ENCODE results near the gene MLPH.

Gene MLPH, protein sequence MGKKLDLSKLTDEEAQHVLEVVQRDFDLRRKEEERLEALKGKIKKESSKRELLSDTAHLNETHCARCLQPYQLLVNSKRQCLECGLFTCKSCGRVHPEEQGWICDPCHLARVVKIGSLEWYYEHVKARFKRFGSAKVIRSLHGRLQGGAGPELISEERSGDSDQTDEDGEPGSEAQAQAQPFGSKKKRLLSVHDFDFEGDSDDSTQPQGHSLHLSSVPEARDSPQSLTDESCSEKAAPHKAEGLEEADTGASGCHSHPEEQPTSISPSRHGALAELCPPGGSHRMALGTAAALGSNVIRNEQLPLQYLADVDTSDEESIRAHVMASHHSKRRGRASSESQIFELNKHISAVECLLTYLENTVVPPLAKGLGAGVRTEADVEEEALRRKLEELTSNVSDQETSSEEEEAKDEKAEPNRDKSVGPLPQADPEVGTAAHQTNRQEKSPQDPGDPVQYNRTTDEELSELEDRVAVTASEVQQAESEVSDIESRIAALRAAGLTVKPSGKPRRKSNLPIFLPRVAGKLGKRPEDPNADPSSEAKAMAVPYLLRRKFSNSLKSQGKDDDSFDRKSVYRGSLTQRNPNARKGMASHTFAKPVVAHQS

DNA sequence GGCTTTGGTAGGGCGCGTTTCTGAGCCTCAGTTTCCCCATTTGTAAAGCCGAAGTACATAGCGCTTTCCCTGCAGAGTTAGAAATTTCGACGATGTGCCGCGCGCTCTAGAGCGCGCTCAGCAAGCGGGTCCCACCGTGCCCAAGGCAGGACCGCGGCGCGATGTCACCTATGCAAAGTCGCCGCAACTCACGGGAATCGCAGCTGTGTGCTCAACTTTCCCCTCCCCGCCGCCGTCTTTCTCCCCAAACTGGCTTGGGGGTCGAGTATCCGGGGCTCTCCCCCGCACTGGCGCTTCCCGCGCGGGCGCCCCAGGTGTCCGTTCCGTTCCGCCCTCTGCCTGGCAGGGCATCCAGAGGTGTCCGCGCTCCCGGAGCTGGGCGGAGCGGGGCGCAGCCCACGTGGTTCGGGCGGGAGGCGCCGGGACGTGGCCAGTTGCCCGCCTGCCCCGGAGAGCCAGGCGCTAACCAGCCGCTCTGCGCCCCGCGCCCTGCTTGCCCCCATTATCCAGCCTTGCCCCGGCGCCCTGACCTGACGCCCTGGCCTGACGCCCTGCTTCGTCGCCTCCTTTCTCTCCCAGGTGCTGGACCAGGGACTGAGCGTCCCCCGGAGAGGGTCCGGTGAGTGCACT, at the start of gene MLPH:
TSS of gene MLPH (plus strand) at position 433 of the 630 bp plus-strand sequence. CDS start 6,176 bp downstream, outside the sequence.
- DNase-seq (ENCODE audit: low spot score), result no peak

DNA sequence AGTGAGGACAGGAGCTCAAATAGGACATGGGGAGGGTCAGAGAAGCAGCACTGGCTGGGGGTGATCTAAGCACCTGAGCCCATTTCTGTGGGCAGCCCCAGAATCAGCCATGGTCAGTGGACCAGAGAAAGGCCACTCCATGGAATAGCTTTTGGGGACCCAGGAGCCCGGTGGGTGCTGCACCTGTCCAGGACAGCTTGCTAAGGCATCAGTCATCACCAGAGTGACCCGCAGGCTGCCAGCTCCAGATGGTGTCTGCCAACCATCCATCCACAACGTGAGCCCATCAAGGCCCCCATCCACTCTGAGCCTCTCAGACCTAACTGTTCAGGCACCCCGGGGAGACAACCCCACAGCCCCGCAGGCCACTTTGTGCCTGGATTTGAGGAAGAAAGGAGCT, 49.5 kb upstream of the MLPH start:
- DNase-seq (ENCODE audit: low spot score), result no peak

DNA sequence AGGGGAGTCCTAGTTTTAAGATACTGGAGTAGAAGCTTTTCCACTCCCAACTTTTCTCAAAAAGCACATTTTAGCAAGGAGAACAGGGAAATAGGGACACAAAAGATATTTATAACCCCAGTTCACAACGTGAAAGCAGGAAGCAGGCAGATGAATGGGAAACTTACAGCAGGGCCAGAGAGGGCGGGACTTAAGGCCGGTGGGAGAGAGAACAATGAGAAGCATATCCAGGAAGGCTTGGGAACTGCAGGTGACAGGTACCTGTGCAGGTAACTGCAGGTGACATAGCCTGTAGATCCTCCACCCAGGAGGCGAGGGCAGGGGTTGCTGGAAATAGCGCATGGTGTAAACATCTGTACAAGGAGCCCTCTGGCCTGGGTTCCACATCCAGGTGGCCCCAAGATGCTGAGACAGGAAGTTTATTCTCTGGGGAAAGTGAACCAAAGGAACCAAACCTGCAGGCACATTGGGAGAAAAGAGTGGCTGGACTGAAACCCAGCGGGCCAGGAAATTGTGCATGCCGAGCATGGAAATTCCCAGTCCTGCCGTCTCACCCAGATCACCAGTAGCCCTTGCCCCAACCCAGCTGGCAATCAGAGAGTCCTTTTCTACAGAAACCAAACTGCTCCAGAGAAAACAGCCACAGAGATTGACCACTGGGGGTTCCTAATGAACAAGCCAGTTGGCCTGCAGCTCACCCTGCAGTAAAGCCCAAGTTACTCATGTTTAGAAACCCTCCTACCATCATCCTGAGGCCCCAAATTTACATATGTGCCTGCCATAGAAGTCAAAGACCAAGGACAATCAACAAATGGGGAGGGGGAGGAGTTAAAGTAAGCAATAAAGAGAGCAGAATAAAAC, 48.7 kb upstream of the MLPH start:
- DNase-seq (ENCODE audit: low spot score), result no peak

DNA sequence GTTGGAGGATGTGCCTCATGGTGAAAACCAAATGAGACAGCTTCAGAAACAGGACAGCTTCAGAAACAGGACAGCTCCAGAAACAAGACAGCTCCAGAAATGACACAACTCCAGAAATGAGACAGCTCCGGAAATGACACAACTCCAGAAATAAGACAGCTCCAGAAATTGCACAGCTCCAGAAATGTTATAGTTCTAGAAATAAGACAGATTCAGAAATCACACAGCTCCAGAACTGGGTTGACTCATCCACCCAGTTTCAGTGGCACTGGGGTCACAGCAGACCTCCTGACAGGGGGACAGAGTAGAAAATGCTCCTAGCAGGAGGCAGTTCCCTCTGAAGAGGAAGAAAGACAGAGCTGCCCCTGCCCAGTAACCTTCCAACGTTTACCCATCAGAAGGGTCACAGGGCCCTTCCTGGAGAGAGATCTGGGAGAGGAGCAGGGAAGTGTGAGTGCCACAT, 46.2 kb upstream of the MLPH start:
- no peak for DNase-seq (ENCODE audit: low spot score)

DNA sequence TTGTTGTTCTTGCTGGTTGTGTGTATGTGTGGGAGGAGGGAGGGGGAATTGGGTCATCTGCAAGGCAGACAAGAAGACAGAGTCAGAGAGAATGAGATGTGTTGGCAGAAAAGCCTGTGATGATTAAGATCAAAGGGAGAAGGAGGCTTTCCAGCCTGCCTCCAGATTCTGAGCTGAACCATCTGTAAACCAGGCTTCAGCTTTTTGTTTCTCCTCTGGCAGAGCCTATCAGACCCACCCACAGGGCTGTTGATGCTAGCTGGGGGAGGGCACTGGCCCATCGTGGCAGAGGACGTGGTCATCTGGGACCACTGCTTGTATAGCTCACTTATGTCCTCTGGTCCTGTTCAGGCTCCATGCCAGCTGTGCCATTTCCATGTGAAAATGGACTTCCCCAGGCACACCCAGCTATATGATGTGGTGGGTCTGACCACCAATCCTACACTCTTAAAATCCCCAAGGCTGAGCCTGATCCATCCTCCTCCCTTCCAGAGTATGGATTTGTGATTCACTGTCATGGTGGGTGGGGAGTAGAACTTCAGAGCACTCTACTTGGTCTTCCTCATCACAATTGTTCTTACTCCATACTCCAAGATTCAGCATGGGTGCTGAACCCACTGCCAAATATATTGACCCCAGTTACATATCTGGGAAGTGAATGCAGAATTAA, 45.3 kb upstream of the MLPH start:
- peak; percentile 40 for DNase-seq (ENCODE audit: low spot score)

DNA sequence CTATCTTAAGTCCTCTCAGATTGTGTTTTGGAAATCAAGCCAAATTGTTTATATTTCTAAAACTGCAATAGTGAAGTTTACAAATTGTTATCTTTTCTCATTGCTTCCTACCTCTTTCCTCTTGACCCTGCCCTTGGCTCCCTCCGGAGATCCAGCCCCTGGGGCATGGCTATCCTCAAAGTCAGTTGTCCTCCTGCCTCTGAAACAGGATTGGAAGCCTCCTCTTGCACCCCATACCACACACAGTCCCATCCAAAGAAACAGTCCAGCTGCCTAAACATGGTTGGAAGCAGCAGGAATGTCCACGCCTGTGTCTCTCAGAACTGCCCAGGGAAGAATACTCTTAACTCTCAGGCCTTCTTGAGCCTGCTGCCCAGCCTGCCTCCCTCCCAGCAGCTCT, 43.0 kb upstream of the MLPH start:
- DNase-seq (ENCODE audit: low spot score), result no peak

DNA sequence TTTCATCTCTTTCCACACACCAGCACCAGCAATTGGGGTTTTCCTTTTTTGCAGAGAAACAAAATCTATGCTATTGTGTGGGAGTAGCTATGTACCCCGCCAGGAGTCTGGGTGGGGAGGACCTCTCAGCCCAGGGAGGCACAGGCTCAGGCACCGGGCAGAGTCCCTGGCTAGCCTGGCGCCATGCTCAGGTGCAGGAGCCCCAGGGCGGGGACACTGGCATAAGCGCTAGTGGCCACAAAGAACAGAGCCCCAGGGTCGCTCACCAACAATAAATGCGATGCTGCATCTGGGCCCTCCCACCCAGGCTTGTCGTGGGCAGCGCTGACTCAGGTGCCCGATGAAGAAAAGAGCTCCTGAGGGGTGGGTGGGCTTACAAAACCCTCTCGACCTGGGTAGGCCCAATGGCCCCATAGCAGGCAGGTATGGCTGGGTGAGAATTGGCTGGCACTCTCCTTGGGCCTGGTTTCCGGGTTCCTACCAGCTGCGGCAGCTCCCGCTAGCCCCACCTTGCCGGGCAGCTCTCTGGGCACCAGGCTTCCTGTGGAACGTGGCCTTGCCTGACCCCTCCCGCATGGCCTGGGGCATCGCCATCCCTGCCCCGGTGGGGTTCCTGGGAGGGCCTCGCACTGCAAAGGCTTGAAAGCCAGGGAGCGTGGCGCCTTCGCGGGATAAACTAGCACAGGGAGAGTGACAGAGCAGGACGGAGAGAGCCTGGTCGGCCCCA, 41.3 kb upstream of the MLPH start:
- no peak for DNase-seq (ENCODE audit: low spot score)

DNA sequence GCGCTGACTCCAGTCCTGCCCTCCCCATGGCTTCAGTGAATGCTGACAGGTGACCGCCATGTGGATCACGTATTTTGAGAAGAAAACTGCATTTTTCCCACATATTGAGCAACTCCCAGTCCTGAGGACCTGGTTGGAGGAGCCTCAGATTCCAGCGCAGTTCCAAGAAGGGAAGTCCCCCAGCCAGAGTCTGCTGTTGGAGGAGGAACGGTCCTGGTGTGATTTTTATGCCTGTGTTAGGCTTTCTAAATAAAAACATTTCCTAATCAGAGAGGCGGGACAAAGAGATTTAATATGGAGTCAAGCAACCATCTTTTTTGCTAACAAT, 40.7 kb upstream of the MLPH start:
- no peak for DNase-seq (ENCODE audit: low spot score)

DNA sequence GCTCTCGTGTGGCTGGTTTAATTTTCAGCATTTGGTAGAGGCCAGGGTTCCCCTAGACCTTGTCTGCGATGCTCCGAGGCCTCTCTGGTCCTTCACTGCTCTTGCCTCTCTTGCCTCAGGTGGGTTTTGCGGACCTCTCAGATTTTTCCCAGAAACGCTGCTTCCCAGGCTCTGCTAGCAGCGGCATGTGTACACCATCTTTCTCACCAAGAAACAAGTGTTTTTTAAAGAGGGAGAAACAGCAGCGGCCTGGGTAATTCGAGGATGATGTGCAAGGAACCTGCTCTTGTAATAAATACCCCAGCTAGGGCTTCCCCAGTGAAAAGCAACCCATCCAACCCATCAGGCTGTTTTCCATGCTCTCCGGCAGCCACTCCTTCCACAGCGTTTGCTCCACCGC, 39.6 kb upstream of the MLPH start:
- DNase-seq (ENCODE audit: low spot score), result no peak

DNA sequence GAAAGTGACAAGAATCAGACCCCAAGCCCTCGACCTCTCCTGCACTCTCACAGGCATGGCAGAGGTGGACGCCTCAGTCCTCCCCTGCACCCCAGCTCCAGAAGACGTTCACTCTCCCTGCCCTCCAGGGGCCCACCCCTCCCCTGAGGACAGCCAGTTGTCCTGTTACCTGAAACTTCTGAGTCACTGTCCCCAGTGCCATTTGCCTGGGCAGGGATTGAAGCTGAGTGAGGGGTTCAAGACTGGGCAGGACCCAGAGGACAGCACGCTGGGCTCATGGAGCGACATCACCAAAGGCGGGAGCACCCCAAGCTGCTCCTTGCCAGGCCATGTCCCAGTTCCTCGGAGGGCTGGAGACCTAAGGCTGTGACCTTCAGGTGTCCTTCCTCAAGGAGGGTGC, 38.9 kb upstream of the MLPH start:
- no peak for DNase-seq (ENCODE audit: low spot score)

DNA sequence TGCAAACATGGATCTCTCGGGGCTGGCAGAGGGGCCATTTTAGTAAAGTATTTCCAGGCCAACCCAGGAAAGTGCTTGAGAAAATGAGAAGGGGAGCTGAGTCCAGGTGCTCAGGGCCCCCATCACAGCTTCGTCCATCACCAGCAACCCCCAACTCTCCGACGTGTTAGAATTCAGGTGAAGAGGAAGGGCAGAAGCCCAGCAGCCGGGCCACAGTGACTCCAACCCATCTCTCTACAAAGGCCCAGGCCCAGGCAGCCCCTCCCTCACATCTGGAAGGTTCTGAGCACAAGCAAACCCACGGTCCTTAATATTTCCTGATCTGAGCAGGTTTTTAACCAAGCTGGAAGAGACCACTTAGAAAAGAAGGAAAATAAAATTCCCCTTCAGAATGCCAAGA, 38.4 kb upstream of the MLPH start:
- no peak for DNase-seq (ENCODE audit: low spot score)

DNA sequence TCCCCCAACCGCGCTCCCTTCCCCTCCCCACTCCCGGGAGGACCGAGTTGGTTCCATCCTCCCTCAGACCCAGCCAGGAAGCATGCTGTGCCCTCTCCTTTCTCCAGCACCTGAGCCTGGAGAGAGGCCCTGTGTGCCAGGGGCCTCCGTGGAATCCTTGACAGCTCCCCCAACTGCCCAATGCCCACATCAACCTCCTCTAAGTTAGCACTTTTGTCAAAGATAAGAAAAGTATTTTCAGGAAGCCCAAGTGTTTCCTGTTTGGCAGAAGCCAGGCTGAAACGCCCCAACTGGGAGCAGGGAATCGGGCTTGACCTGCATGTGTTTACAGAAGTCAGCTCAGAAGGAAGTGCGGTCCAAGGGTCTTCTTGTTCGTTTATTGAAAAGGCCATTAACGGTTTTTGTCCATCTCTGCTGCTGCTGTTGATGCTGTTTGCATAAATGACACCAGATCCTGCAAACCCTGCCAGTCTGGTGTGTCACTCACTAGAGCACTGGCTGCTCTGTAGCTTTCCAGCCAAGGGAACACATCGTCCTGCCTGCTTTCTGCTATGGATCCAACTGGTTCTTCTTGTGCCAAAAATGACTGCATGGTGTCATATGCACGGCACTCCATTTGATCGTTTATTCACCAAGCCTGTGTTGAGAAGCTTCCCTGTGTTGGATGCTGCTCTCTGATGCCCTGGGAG, 37.7 kb upstream of the MLPH start:
- DNase-seq (ENCODE audit: low spot score), result peak; percentile 84

DNA sequence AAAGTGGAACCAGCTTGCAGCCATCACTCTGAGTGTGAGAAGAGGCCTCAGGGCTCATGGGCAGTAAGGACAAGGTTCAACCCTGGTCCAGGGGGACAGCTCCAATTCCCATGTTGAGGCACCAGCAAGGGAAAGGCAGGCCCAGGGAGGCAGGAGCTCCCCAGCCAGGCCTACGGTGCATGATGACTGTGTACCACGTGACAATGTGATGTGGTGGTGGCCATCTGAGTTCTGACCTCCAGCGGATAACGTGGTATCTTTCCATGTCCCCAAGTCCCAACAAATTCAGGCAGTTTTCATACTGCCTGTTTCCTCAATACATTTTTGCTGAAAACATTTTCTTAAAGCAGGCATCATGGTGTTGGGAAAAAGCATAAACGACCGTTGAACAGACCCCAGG, 36.9 kb upstream of the MLPH start:
- DNase-seq (ENCODE audit: low spot score), result no peak

DNA sequence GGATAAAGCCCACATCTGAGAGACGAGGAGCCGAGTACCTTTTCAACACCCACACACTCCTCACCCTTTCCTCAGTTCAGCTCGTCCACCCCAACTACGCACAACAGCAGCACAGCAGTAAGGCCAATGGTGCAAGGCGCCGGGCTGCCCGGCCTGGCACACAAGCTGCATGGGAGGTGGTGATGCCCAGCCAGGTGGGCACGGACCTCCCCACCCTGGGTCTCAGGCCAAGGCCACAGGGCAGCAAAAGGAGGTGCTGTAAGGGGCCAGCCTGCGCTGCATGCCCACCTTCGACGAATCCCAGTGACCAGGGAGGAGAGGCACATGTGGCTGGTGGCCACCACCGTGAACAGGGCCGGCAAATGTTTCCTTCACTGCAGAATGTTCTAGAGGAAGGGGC, 36.5 kb upstream of the MLPH start:
- no peak for DNase-seq (ENCODE audit: low spot score)

DNA sequence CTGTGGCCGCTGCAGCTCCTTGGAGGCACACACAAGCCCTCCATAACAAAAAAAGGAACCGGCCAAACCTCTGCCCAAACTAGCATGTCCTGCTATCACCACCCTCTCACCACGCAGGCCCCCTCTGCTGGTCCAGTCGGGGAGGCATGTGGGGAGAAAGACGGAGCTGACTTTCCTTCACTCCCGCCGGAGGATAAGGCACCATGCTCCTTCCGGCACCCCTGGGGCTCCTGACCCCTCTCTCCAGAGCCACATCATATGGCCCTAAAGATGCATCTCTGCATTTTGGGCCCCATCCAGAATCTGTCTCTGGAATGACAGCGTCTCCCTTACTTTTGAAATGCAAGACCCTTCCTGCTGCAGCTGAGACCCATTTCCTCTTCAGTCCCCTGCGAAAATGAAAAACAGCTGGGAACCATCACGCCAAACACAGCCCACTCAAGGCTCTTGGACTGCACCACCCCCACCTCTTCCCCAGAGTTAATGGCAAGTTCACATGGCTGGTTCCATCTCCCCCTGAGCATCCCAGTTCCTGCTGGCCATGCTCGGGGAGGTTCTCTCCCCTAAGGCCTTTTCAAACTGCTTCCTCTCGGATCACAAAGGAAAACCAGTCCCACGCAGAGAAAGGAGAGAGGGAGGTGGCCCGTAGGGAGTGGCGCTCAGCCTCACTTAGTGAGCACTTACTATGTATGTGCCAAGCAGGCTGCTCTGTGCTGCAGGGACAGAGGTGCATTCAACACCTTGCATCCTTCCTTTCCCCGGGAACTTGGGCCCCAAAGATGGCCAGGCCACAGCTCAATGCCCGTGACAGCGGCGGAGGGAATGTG, 35.2 kb upstream of the MLPH start:
- DNase-seq (ENCODE audit: low spot score), result no peak

DNA sequence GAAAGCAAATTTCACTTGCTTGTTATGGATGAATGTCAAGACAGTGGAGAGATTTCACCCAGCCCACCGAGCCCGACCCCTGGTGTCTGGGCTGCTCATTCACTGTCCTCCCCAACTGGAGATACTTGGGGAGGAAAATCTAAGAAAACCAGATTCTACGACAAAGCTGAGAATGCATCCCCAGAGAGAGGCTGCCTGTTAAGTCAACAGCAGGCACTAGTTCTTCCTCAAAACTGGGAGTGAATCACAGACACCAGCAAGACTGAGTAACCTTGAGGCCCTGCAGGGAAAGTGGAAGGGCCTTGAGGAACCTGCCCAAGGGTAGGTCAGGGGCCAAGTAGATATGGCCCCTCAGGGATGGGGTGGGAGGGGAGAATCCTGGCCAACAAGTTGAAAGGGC, 34.2 kb upstream of the MLPH start:
- no peak for DNase-seq (ENCODE audit: low spot score)

DNA sequence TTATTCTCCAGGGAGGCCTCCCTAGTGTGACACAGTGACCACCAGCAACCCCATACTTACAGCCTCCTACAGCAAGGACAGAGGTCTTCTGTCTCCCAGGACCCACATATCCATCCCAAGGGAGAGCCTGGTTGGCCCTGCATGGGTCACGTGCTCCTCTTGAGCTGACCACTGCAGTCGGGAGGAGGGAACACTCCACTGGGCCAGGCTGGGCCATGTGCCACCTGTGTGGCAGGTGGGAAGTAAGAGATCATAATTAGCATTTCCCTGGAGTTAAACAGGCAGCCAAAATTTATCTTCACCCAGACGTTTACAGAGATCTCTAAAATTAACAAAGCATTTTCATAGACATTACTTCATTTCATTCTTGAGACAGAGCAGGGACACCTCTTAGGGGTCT, 33.4 kb upstream of the MLPH start:
- DNase-seq (ENCODE audit: low spot score), result no peak

DNA sequence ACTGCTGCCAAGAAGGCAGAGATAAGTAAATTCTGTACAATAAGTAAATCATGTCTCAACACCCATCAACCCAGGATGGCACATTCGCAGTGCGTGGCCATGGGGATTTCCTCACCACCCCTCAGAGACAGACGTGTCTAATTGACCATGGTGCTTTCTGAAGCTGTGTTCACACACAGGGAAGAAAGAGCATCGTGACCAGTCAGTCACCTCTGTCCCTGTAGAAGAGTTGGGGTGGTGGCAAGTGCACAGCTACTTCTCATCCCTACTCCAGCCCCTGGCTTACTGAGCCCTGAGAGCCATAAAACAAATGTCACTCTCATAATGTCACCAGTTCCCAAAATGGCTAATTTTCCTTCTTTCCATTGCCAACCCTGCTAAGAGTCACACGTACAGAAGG, 31.3 kb upstream of the MLPH start:
- DNase-seq (ENCODE audit: low spot score), result no peak

DNA sequence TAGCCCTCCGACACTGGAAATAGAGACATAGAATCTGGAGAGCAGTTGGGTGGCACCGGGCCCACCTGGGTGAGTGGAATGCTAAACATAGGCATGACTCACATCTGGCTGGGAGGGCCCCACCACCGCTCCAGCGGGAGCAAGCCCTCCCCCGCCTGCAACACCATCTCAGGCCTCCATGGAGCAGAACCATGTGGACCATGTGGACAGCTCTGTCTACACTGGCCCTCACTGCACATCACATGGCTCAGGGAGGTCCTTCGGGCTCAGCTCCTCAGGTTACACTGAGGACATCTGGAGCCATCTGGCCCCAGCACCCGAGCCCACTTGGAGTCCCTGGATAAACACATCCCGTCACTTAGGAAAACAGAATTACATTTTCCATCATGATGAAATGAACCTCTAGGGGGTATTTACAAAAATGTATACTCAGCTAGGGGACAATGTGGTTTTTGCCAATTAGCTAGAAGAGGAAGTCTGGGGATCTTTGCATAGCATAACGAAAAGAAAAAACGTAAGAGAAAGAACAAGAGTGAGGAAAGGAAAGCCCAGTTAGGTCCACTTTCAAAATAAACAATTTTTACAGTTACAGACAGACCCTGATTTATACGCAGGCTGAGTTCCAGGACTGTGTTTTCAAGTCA, 30.7 kb upstream of the MLPH start:
- DNase-seq (ENCODE audit: low spot score), result no peak
